Adrenal gland (tissue), 5 donors: Measurements from ENCODE around the gene MISP.

Experiments used
- POLR2A ChIP-seq, 2 donors: fragments of 450-650 bp; IDR thresholded peaks; one replicate each; pipeline ENCODE4 v1.6.1; 2017; ENCODE audit warnings: antibody characterized with exemption in 2 of 2, mild to moderate bottlenecking in 2 of 2, moderate library complexity in 1 of 2
- TF ChIP-seq, protein P1 (sequence below), 6 experiments: fragments of 450-650 bp in 4 of 6; fragments of 200-600 bp in 2 of 6; sonication (generic) in 1 of 6; IDR thresholded peaks; 1 replicate in 5 of 6; 2 replicates in 1 of 6; pipeline versions ENCODE4 v1.5.1 to v1.8.0; 2016 to 2021; ENCODE audit warnings: antibody characterized with exemption in 6 of 6, mild to moderate bottlenecking in 2 of 6, moderate library complexity in 1 of 6
- donor health status: DM: no; HTN: no; CAD: no.

DNA sequence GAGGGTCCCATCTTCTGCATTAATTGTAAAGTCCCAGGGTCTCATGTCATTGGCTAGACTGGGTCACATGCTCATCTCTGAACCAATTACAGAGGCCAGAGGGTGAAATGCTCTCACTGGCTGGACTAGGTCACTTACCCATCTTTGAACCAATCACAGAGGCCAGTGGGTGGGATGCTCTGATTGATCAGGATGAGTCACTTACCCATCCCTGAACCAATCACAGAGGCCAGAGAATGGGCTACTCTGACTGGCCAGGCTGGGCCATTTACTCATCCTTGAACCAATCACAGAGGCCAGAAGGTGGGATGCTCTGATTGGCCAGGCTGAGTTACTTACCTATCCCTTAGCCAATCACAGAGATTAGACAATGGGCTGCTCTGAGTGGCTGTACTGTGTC lies 5.3 kb downstream of the MISP start:
- TF ChIP-seq, protein P1, sequence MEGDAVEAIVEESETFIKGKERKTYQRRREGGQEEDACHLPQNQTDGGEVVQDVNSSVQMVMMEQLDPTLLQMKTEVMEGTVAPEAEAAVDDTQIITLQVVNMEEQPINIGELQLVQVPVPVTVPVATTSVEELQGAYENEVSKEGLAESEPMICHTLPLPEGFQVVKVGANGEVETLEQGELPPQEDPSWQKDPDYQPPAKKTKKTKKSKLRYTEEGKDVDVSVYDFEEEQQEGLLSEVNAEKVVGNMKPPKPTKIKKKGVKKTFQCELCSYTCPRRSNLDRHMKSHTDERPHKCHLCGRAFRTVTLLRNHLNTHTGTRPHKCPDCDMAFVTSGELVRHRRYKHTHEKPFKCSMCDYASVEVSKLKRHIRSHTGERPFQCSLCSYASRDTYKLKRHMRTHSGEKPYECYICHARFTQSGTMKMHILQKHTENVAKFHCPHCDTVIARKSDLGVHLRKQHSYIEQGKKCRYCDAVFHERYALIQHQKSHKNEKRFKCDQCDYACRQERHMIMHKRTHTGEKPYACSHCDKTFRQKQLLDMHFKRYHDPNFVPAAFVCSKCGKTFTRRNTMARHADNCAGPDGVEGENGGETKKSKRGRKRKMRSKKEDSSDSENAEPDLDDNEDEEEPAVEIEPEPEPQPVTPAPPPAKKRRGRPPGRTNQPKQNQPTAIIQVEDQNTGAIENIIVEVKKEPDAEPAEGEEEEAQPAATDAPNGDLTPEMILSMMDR (IDR thresholded peaks at IDR 0.05), result no peak
- TF ChIP-seq POLR2A (IDR thresholded peaks at IDR 0.05), result no peak
